ENCODE data around the gene MPV17.
"Not testable (repeated sequence)": the region's sequence is repeated elsewhere in the genome, so short reads cannot be mapped to it uniquely, and the experiment has no call there.

Gene MPV17

GRCh38 chr2:27322301-27322765, 564 bp downstream of the MPV17 start:
- DNase-seq = peak; percentile 5

GRCh38 chr2:27320958-27321543, 1.8 kb downstream of the MPV17 start:
- DNase-seq = peak; percentile 98

GRCh38 chr2:27319839-27320238, 3.1 kb downstream of the MPV17 start:
- DNase-seq = not testable (repeated sequence)

GRCh38 chr2:27316655-27317412, 6.1 kb downstream of the MPV17 start:
- no peak for DNase-seq

GRCh38 chr2:27315122-27315521, 7.8 kb downstream of the MPV17 start:
- no peak for DNase-seq

- DNase-seq = no peak
These were observed 8.2 kb downstream of the MPV17 start for GRCh38 chr2:27314709-27315108.

- DNase-seq = no peak
These were observed 8.8 kb downstream of the MPV17 start for GRCh38 chr2:27313882-27314645.

- DNase-seq = no peak
These were observed 10.7 kb downstream of the MPV17 start for GRCh38 chr2:27312152-27312551.

GRCh38 chr2:27309651-27310050, 13.2 kb downstream of the MPV17 start:
- DNase-seq = no peak

GRCh38 chr2:27308359-27308881, 14.5 kb downstream of the MPV17 start, which contains the start of gene UCN:
UCN (minus strand) TSS chr2:27308445; CDS start chr2:27307895, 550 bp downstream.
- DNase-seq = peak; percentile 18

- DNase-seq = no peak
These were observed 15.1 kb downstream of the MPV17 start for GRCh38 chr2:27307545-27308358.

GRCh38 chr2:27307287-27307544, 15.7 kb downstream of the MPV17 start:
- no peak for DNase-seq

GRCh38 chr2:27306573-27307286, 16.2 kb downstream of the MPV17 start:
- DNase-seq = no peak

- no peak for DNase-seq
These were observed 16.8 kb downstream of the MPV17 start for GRCh38 chr2:27306136-27306535.

- no peak for DNase-seq
These were observed 17.4 kb downstream of the MPV17 start for GRCh38 chr2:27305516-27305915.

- no peak for DNase-seq
These were observed 18.2 kb downstream of the MPV17 start for GRCh38 chr2:27304488-27305240.

GRCh38 chr2:27303093-27304025, 19.5 kb downstream of the MPV17 start:
- peak; percentile 74 for DNase-seq

GRCh38 chr2:27300606-27301005, 22.3 kb downstream of the MPV17 start:
- DNase-seq = not testable (repeated sequence)

GRCh38 chr2:27298391-27299080, 24.4 kb downstream of the MPV17 start:
- no peak for DNase-seq

- DNase-seq = no peak
These were observed 25.7 kb downstream of the MPV17 start for GRCh38 chr2:27297195-27297594.

Data from fibroblast of upper back skin (primary cell).